Astrocyte (in vitro differentiated cells and primary cell): ENCODE data around the gene CLK4. TPM values are rescaled to one million over a fixed set of nuclear protein-coding genes. Genes with fewer than 3 reads are reported as not detected.
A peak's percentile ranks its signal among the peaks of the same experiment; 100 is the strongest.

Experiments
- DNase-seq: peaks from one replicate; pipeline ENCODE4 v3.0.0-alpha.2; 2010; ENCODE audit warnings: low read depth
- FAIRE-seq: peaks from 2 replicates; lab custom pipeline; 2011; peaks lifted over from hg19 to GRCh38; lab: Jason Lieb, UNC
- H2AFZ ChIP-seq: 2 replicates; pipeline ENCODE4 v1.6.0; 2012; ENCODE audit warnings: low read depth, low read length, inconsistent platforms
- H3K27ac ChIP-seq: 2 replicates; pipeline ENCODE4 v1.5.1; 2011; ENCODE audit warnings: low read depth, low read length, inconsistent platforms
- H3K27me3 ChIP-seq: 2 replicates; pipeline ENCODE4 v1.6.0; 2011; ENCODE audit warnings: low read length, inconsistent platforms; ENCODE audit not compliant: insufficient read depth
- H3K36me3 ChIP-seq: 2 replicates; pipeline ENCODE4 v1.5.1; 2011; ENCODE audit warnings: low read length, inconsistent platforms; ENCODE audit not compliant: insufficient read depth
- H3K4me1 ChIP-seq: 2 replicates; pipeline ENCODE4 v1.5.1; 2011; ENCODE audit warnings: low read length, inconsistent platforms; ENCODE audit not compliant: insufficient read depth
- H3K4me2 ChIP-seq: 2 replicates; pipeline ENCODE4 v1.6.0; 2012; ENCODE audit warnings: low read length, inconsistent platforms
- H3K4me3 ChIP-seq: 2 replicates; pipeline ENCODE4 v1.5.1; 2011; ENCODE audit warnings: low read depth, mild to moderate bottlenecking, low read length, inconsistent platforms; ENCODE audit not compliant: insufficient read depth
- H3K79me2 ChIP-seq: 2 replicates; pipeline ENCODE4 v1.6.0; 2012; ENCODE audit warnings: mild to moderate bottlenecking, low read length, inconsistent platforms; ENCODE audit not compliant: insufficient read depth
- H3K9ac ChIP-seq: 2 replicates; pipeline ENCODE4 v1.6.0; 2012; ENCODE audit warnings: mild to moderate bottlenecking, low read length, inconsistent platforms
- H3K9me3 ChIP-seq: 2 replicates; pipeline ENCODE4 v1.5.1; 2012; ENCODE audit warnings: low read depth, mild to moderate bottlenecking, low read length, inconsistent platforms; ENCODE audit not compliant: insufficient read depth
- H4K20me1 ChIP-seq: 2 replicates; pipeline ENCODE4 v1.6.0; 2012; ENCODE audit warnings: low read length, inconsistent platforms; ENCODE audit not compliant: insufficient read depth
- H3K27ac Mint-ChIP-seq: one replicate; pipeline ENCODE4 v1.8.0; 2021; ENCODE audit warnings: mild to moderate bottlenecking, mixed read lengths; ENCODE audit not compliant: unreplicated experiment
- H3K27me3 Mint-ChIP-seq: one replicate; pipeline ENCODE4 v1.8.0; 2021; ENCODE audit warnings: low read depth, mixed read lengths; ENCODE audit not compliant: unreplicated experiment
- H3K36me3 Mint-ChIP-seq: one replicate; pipeline ENCODE4 v1.8.0; 2021; ENCODE audit warnings: low read depth, mixed read lengths; ENCODE audit not compliant: unreplicated experiment
- H3K4me1 Mint-ChIP-seq: one replicate; pipeline ENCODE4 v1.8.0; 2021; ENCODE audit warnings: low read depth, mixed read lengths; ENCODE audit not compliant: unreplicated experiment
- H3K4me3 Mint-ChIP-seq: one replicate; pipeline ENCODE4 v1.8.0; 2021; ENCODE audit warnings: mild to moderate bottlenecking, moderate library complexity, mixed read lengths; ENCODE audit not compliant: unreplicated experiment
- H3K9me3 Mint-ChIP-seq: one replicate; pipeline ENCODE4 v1.8.0; 2021; ENCODE audit warnings: mild to moderate bottlenecking, mixed read lengths; ENCODE audit not compliant: unreplicated experiment
- EZH2 ChIP-seq: IDR thresholded peaks from 2 replicates; pipeline ENCODE4 v1.6.1; 2012; ENCODE audit warnings: mild to moderate bottlenecking, low read length, inconsistent platforms; ENCODE audit not compliant: insufficient read depth
- total RNA-seq: library from RNA; stranded (reverse); gene quantifications from 2 replicates; pipeline ENCODE4 v1.2.1, GENCODE V29; 2021
- TF ChIP-seq, protein P1 (sequence below): IDR thresholded peaks from 2 replicates; pipeline ENCODE4 v1.5.1; 2011; ENCODE audit warnings: low read depth, mild to moderate bottlenecking, inconsistent platforms, low read length, moderate library complexity; ENCODE audit not compliant: insufficient read depth

Gene CLK4
- total RNA-seq, 1 donor from 2014 or later = 16.5 TPM

GRCh38 chr5:178661836-178662540 lies 35.1 kb upstream of the CLK4 start:
- peaks cover 10% of the 10 kb centered on the region for H3K27me3 Mint-ChIP-seq
- no peak overlapping the region for H3K4me3 ChIP-seq
- FAIRE-seq = no peak
- DNase-seq = no peak
- no peak overlapping the region for H3K4me3 Mint-ChIP-seq
- H3K36me3 Mint-ChIP-seq = peaks cover 2% of the 10 kb centered on the region
- H3K4me1 Mint-ChIP-seq = no peaks in the 10 kb centered on the region
- no peak overlapping the region for H3K27ac Mint-ChIP-seq
- no peak overlapping the region for H3K4me2 ChIP-seq
- no peaks in the 10 kb centered on the region for H3K4me1 ChIP-seq
- TF ChIP-seq, protein P1, sequence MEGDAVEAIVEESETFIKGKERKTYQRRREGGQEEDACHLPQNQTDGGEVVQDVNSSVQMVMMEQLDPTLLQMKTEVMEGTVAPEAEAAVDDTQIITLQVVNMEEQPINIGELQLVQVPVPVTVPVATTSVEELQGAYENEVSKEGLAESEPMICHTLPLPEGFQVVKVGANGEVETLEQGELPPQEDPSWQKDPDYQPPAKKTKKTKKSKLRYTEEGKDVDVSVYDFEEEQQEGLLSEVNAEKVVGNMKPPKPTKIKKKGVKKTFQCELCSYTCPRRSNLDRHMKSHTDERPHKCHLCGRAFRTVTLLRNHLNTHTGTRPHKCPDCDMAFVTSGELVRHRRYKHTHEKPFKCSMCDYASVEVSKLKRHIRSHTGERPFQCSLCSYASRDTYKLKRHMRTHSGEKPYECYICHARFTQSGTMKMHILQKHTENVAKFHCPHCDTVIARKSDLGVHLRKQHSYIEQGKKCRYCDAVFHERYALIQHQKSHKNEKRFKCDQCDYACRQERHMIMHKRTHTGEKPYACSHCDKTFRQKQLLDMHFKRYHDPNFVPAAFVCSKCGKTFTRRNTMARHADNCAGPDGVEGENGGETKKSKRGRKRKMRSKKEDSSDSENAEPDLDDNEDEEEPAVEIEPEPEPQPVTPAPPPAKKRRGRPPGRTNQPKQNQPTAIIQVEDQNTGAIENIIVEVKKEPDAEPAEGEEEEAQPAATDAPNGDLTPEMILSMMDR = no peak
- TF ChIP-seq EZH2 = no peak
- no peak overlapping the region for H2AFZ ChIP-seq
- H4K20me1 ChIP-seq = no peaks in the 10 kb centered on the region
- peaks cover 20% of the 10 kb centered on the region for H3K9me3 Mint-ChIP-seq
- H3K36me3 ChIP-seq = no peaks in the 10 kb centered on the region
- no peak overlapping the region for H3K27ac ChIP-seq
- peaks cover 4% of the 10 kb centered on the region for H3K9me3 ChIP-seq
- no peaks in the 10 kb centered on the region for H3K79me2 ChIP-seq
- no peak overlapping the region for H3K9ac ChIP-seq
- no peaks in the 10 kb centered on the region for H3K27me3 ChIP-seq

DNA sequence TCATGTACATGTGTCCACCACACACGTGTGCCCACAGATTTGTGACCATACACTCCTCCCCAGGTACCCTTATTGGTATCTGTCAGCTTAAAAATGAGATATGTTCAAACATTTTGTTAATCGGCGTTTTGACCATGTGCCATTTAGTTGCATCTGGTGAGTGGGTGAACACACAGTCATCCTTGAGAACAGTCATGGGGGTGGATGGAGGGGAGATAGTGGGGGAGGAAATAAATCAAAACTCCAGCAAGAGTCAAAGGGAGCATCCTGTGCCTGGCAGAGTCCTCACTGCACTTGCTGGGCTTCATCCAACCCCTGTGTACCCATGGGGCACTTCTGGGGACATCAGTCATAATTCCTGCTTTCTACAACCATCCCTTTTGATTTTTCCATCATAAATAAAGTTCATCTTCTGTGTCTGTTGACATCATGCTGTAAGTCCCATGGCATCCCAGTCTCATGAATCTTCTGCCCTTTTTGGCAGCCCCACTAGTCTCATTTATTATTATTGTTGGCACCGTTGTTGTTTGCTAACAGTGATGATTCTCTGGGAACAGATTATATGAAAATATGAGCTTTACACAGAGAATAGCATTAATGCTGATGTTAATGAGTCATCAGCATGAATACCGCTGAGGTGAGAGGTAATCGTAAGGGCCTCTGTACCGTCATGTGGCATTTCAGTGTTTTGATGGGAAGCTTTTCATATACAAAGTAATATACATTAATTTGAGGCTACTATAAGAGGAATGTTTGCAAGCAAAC lies 24.4 kb upstream of the CLK4 start:
- Mint-ChIP-seq H3K9me3 (no peaks in the 10 kb centered on the region), H3K4me1 (no peaks in the 10 kb centered on the region), H3K27ac (no peak overlapping the region), H3K36me3 (no peaks in the 10 kb centered on the region), H3K4me3 (no peak overlapping the region), H3K27me3 (peaks cover 5% of the 10 kb centered on the region)
- Histone ChIP-seq H3K4me3 (no peak overlapping the region), H4K20me1 (no peaks in the 10 kb centered on the region), H2AFZ (no peak overlapping the region), H3K27ac (peak overlapping the region; percentile 91), H3K27me3 (no peaks in the 10 kb centered on the region), H3K79me2 (no peaks in the 10 kb centered on the region), H3K9ac (peak overlapping the region; percentile 57), H3K9me3 (peaks cover 3% of the 10 kb centered on the region), H3K4me2 (peak overlapping the region; percentile 45), H3K4me1 (peaks cover 8% of the 10 kb centered on the region), H3K36me3 (no peaks in the 10 kb centered on the region)
- TF ChIP-seq, protein P1 = no peak
- no peak for TF ChIP-seq EZH2
- FAIRE-seq = no peak
- peak; percentile 67 for DNase-seq

DNA sequence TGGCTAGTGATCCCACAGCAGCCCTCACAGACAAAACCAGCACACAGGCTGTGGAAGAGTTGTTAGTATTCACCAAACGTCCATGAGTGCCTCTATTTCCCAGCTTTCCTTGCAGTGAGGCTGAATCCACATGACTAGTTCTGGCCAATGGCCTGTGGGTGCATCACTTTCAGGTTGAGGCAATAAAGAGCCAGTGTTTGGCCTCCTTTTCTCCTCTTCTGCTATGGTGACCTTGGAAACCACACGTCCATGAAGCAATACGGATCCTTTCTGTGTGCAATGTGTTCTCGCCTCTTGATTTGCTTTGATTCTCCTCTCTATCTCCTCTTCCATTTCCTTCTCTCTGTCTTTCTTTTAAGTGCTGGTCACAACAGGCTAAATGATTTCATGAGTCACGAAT lies 23.4 kb upstream of the CLK4 start:
- Histone ChIP-seq H3K79me2 (no peaks in the 10 kb centered on the region), H3K9ac (no peak overlapping the region), H3K27me3 (no peaks in the 10 kb centered on the region), H4K20me1 (no peaks in the 10 kb centered on the region), H2AFZ (no peak overlapping the region), H3K4me1 (peaks cover 8% of the 10 kb centered on the region), H3K27ac (peak overlapping the region; percentile 91), H3K4me2 (no peak overlapping the region), H3K4me3 (no peak overlapping the region), H3K36me3 (no peaks in the 10 kb centered on the region), H3K9me3 (peaks cover 3% of the 10 kb centered on the region)
- H3K27ac Mint-ChIP-seq = no peak overlapping the region
- TF ChIP-seq, protein P1 = no peak
- DNase-seq (no peak), FAIRE-seq (no peak)
- no peaks in the 10 kb centered on the region for H3K36me3 Mint-ChIP-seq
- peaks cover 5% of the 10 kb centered on the region for H3K27me3 Mint-ChIP-seq
- no peaks in the 10 kb centered on the region for H3K9me3 Mint-ChIP-seq
- H3K4me3 Mint-ChIP-seq = no peak overlapping the region
- peaks cover under 1% of the 10 kb centered on the region for H3K4me1 Mint-ChIP-seq
